ENCODE data around the gene SLC39A13.

SLC39A13 gene

GRCh38 chr11:47461876-47462275 lies 53.5 kb downstream of the SLC39A13 start:
- DNase-seq, result no peak

- no peak for DNase-seq
These were observed 56.1 kb downstream of the SLC39A13 start for GRCh38 chr11:47464483-47464882.

Measured in activated CD4-positive, CD25-positive, alpha-beta regulatory T cell (primary cell).